HG03571 (cell line): ENCODE measurements around the gene BUB1.
"Not testable (repeated sequence)": the region's sequence is repeated elsewhere in the genome, so short reads cannot be mapped to it uniquely, and the experiment has no call there.

Experiments
- ATAC-seq: cut with Tn5 transposase; IDR thresholded peaks from one replicate; pipeline ENCODE4 v1.9.1; 2021; ENCODE audit not compliant: unreplicated experiment

Gene BUB1

GRCh38 chr2:110659248-110659647 lies 18.6 kb downstream of the BUB1 start:
- ATAC-seq = no peak

DNA sequence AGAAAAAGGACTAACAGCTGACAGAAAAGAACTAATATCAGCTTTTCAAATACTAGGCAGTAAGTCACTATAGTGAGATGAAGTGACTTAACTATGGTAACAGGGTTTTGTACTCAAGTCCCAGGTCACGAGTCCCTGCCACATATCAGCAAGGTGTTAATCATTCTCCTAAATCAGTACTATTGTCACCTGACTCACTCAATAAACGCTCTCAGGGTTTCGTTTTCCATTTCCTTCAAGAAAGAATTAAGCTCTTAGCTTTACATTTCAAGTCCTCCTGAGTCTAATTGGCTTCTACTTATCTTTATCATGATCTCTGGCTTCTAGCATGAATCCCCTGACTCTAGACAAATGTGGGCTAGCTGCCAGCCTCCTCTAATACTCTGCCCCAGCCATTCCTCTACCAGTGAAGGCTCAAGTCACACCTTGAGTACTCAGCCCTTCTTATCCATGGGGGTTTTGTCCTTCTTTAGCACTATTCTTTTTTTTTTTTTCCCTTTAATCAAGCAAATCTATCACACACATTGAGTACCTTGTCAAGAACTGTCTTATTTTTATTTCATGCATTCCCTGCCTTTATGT lies 20.0 kb downstream of the BUB1 start:
- ATAC-seq = no peak

GRCh38 chr2:110655701-110656100 lies 22.2 kb downstream of the BUB1 start:
- ATAC-seq = no peak

GRCh38 chr2:110653861-110654260 lies 24.0 kb downstream of the BUB1 start:
- ATAC-seq = no peak

GRCh38 chr2:110650346-110650745 lies 27.5 kb downstream of the BUB1 start:
- ATAC-seq = no peak

DNA sequence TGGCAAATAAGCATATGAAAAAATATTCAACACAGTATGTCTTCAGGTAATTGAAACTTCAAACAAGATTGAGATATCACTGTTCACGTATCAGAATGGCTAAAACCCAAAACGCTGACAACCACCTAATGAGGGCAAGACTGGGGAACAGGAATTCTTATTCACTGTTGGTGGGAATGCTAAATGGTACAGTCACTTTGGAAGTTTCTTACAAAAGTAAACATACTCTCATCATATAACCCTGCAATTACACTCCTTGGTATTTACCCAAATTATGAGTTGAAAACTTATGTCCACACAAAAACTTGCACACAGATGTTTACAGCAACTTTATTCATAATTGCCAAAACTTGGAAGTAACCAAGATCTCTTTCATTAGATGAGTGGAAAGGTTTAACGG lies 30.1 kb downstream of the BUB1 start:
- no peak for ATAC-seq

DNA sequence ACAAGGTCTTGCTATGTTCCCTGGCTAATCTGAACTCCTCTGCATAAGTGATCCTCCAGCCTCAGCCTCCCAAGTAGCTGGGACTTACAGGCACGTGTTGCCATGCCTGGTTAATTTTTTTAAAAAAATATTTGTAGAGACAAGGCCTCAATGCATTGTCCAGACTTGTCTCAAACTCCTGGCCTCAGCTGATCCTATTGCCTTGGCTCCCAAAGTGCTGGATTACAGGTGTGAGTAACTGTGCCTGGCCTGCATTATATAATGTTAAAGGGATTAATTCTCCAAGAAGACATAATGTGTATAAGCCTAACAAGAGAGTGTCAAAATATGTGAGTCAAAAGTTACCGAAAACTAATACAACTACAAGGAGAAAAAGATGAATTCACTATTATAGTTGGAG lies 32.2 kb downstream of the BUB1 start:
- ATAC-seq = no peak

GRCh38 chr2:110644357-110644756 lies 33.5 kb downstream of the BUB1 start:
- no peak for ATAC-seq

- ATAC-seq = no peak
These were observed 35.5 kb downstream of the BUB1 start for GRCh38 chr2:110642360-110642759.

DNA sequence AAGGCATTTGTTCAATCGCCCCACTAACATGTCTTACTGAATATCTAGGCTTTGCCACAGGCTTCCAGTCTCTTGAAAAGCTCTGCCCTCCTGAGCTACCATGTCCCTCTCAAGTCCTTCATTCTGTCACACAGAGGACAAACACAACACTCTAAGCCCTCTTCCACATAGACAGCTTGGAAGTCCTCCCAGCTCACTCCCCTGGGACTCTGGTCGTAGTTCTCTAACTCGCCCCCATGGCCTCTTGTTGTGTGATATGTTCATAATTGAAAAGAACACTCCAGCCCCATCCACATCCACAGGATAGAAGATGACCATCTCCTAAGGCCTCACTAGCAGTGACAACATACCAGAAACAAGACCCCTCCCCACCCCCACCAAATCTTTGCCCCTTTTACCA lies 37.9 kb downstream of the BUB1 start:
- no peak for ATAC-seq

GRCh38 chr2:110638952-110639695 lies 38.7 kb downstream of the BUB1 start:
- no peak for ATAC-seq

- ATAC-seq = no peak
These were observed 39.9 kb downstream of the BUB1 start for GRCh38 chr2:110638004-110638403.

DNA sequence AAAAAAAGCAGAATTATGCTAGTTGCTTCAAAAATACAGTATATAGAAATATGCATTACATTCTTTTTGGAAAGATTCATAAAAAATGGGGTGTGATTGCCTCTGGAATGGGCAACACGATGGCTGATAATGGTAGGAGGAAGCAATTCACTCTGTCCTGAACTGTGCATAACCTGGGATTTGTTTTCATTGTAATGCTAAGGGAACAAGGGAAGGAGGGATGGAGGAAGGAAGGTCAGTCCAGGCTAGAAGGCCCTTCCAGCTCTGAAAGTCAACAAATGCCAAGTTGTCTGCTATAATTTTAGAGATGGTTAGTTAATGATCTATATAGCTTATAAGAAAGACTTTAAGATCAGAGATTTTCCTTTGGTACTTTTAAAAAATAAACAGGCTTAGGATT lies 40.8 kb downstream of the BUB1 start:
- no peak for ATAC-seq

DNA sequence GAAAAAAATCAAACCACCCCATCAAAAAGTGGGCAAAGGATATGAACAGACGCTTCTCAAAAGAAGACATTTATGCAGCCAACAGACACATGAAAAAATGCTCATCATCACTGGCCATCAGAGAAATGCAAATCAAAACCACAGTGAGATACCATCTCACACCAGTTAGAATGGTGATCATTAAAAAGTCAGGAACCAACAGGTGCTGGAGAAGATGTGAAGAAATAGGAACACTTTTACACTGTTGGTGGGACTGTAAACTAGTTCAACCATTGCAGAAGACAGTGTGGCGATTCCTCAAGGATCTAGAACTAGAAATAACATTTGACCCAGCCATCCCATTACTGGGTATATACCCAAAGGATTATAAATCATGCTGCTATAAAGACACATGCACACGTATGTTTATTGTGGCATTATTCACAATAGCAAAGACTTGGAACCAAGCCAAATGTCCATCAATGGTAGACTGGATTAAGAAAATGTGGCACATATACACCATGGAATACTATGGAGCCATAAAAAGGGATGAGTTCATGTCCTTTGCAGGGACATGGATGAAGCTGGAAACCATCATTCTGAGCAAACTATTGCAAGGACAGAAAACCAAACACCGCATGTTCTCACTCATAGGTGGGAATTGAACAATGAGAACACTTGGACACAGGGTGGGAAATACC lies 41.8 kb downstream of the BUB1 start:
- ATAC-seq = not testable (repeated sequence)

- not testable (repeated sequence) for ATAC-seq
These were observed 50.5 kb downstream of the BUB1 start for GRCh38 chr2:110627348-110627747.

DNA sequence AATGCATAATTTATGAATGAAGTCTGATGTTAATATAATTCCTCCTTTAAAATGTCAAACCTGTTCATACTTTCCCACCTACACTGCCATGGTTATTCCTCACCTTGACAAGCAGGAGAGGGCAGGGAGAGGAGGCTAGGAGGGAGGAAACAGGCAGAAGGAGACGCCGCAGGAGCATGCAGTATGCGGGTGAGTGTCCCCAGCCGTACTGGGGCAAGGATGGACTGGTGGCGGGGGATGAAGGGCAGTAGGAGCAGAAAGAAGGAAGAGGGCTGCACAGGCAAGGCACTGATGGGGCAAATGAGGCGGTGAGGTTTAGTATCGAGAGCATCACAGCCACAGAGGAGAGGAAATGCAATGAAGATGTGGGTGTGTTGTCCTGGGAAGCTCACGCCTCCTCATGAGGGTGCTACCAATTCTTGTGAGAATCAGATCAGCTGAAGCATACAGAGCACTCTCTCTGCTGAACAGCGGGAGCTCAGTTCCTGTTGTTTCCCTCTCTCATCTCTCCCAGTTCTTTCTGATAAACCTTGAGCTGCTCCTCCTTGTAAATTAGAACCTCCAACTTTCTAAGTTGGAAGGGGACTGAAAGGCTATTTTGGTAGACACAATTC lies 58.4 kb downstream of the BUB1 start:
- ATAC-seq = not testable (repeated sequence)

GRCh38 chr2:110613927-110614326 lies 63.9 kb downstream of the BUB1 start:
- not testable (repeated sequence) for ATAC-seq

DNA sequence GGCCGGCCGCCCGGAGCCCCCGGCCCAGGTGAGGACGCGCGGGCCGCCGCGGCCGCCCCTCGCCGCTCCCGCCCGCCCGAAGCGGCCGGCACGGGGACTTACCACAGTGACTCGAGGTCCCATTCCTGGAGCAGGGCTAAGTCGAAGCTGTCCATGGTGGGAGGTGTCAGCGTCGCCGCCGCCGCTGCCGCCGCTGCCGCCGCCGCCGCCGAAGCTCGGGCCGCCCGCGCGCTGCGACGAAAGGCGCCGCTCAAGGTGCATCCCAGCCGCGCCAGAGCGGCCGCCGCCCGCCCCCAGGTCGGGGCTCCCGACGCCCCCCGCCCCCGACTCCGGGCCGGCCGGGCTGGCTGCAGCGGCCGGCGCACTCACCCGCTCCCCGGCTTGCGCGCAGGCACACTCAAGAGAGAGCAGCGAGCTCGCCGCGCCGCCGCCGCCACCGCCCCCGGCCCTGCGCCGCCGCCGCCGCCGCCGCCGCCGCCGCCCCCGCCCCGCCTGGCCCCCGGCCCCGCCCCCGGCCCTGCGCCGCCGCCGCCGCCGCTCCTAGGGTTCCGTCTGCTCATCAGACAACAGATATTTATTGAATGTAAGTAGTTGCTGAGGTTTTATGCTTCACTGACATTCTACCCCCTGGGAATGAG lies 67.1 kb downstream of the BUB1 start:
- ATAC-seq = not testable (repeated sequence)

DNA sequence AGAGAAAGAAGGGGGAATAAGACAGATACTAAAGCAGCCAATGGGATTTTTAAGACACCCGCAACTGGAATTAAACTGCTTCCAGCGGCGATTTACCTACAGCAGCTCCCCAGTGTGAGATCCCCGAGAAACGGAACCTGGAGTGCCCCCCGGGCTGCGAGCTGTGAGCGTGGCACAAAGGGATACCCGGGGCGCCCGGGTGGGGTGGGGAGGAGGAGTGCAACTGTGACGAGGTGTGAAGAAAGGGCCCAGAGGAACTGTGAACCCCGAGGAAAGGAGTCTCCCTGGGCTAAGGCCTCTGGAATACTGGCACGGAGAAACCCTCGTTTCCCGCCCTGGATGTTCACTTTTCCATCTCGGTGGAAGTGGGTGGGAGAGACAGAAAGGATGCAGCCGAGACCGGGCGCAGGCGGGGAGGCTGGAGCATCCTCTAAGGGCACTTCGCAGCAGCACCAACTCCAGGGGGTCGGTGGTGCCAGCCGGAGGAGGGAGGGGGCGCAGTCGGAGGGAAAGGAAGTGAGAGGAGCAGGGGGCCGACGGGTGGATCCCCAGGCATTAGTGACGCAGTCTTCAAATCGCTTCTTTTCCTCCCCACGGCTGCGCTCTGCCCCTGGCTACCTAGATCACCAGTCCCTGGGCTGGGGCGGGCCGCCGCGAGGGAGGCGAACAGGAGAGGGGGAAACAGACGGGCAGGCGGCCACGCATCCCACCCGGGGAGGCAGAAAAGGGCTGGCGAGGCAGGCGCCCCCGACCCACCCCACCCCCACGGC lies 67.8 kb downstream of the BUB1 start:
- ATAC-seq = not testable (repeated sequence)

DNA sequence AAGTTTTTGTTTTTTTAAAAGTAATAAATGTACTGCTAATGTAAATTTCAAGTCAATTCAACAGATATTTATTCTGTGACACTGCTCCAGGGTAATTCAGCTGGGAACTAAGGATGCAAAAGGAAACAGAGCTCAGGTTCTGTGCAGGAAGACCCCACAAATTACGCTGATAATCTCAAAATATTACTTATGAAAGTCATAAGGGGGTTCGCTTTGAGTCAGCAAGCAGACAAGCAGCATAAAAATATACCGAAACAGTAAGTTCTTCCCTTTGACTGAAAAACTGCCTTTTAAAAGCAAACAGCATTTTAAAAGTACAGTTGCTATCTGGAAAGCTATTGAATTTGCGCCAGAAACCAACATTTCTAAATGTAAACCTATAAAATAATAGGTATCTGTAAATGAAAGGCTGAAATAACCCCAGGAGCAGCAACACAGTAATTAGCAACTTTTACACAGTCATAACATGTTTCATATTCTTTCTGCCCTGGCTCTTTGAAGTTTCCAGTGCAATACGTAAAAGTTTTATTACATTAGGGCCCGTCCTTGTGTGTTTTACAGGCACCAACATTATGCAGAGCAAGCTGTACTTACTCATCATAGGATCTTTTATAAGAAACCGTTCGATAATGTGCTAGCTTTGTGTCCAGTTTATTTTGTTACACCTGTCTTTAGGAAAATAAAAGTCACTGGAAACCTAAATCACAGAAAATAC lies 68.9 kb downstream of the BUB1 start:
- ATAC-seq = not testable (repeated sequence)
